Breast epithelium (tissue), 4 donors: ENCODE data around the gene LSM3. TPM values are rescaled to one million over a fixed set of nuclear protein-coding genes. Genes with fewer than 3 reads are reported as not detected.

Source experiments
- DNase-seq, 2 donors: peaks; one replicate each; pipeline ENCODE4 v3.0.0-alpha.2; 2019; ENCODE audit warnings: low spot score in 2 of 2
- H3K27ac ChIP-seq, 2 donors: fragments of 200-600 bp; sonication (generic) in 1 of 2; one replicate each; pipeline ENCODE4 v1.5.1; 2016 to 2019; ENCODE audit warnings: mild to moderate bottlenecking in 1 of 2
- H3K27me3 ChIP-seq, 2 donors: fragments of 200-600 bp; sonication (generic) in 1 of 2; one replicate each; pipeline versions ENCODE4 v1.5.1 to v1.6.0; 2017 to 2019; ENCODE audit warnings: control low read depth in 1 of 2, mild to moderate bottlenecking in 1 of 2
- H3K36me3 ChIP-seq: fragments of 200-600 bp; one replicate; pipeline ENCODE4 v1.5.1; 2019
- H3K4me1 ChIP-seq, 2 donors: fragments of 200-600 bp; sonication (generic); one replicate each; pipeline ENCODE4 v1.5.1; 2016 to 2019; ENCODE audit warnings: control low read depth in 1 of 2
- H3K4me3 ChIP-seq, 3 donors: fragments of 200-600 bp; sonication (generic); 1 replicate in 2 of 3; 2 replicates in 1 of 3; pipeline ENCODE4 v1.5.1; 2016 to 2019; ENCODE audit warnings: mild to moderate bottlenecking in 3 of 3, moderate library complexity in 2 of 3
- H3K9me3 ChIP-seq, 2 donors: fragments of 200-600 bp; sonication (generic) in 1 of 2; one replicate each; pipeline ENCODE4 v1.5.1; 2016 to 2019; ENCODE audit warnings: control low read depth in 1 of 2
- POLR2A ChIP-seq: fragments of 450-650 bp; IDR thresholded peaks from one replicate; pipeline ENCODE4 v1.6.1; 2016; ENCODE audit warnings: antibody characterized with exemption, mild to moderate bottlenecking, moderate library complexity
- POLR2AphosphoS5 ChIP-seq, 3 donors: sonication (generic); formaldehyde crosslinking; IDR thresholded peaks; one replicate each; pipeline ENCODE4 v1.6.1; 2017; ENCODE audit warnings: antibody characterized with exemption in 3 of 3
- intact Hi-C: fragments of 100-400 bp; cut with DNase I; formaldehyde crosslinking; loops from one replicate; pipeline ENCODE4 v1.15.1; 2023; ENCODE audit warnings: low total_unique reads
- total RNA-seq, 3 donors: library from RNA; depleted of rRNA; stranded (reverse); fragments of >200 nt; gene quantifications; one replicate each; pipeline ENCODE4 v1.1.0, GENCODE V29; 2016
- TF ChIP-seq, protein P1 (sequence below), 3 donors: fragments of 450-650 bp; IDR thresholded peaks; one replicate each; pipeline ENCODE4 v1.5.1; 2016 to 2017; ENCODE audit warnings: antibody characterized with exemption in 3 of 3, mild to moderate bottlenecking in 3 of 3, moderate library complexity in 3 of 3

The LSM3 gene
- total RNA-seq, 3 donors from 2014 or later: 10.5 to 11.5 (median 11.5) TPM

DNA sequence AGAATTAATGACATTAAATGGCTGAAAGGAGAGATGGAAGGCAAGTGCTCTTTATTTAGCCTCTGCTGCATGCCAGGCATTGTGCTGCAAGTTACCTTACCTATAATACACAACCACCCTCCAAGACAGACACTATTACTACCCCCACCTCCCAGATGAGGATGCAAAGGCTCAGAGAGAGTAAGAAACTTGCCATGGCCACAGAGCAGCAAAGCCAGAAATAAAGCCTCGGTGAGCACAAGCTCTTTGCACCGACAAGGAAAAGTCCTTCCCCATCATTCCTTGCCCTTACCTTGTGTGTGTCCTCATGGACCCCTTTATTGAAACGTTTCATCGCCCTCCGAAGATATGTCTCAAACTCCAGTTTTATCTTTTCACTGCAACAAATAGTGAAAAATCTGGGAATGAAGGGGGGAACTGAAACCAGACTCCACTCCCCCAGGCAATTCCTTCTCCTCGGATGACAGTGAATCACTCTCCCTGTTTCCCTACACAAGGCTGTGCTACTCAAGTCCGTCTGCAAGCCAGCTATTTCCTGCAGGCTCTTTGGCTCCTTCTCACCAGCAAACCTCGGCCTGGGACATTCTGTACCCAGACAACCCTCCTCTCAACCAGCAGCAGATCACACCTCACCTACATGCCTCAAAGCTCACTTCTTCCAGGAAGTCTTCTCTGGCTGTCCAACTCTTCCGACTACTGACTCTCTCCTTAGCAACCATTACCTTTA is 11.6 kb upstream of the LSM3 start:
- TF ChIP-seq POLR2AphosphoS5 (IDR thresholded peaks at IDR 0.05): no peak
- TF ChIP-seq, protein P1, sequence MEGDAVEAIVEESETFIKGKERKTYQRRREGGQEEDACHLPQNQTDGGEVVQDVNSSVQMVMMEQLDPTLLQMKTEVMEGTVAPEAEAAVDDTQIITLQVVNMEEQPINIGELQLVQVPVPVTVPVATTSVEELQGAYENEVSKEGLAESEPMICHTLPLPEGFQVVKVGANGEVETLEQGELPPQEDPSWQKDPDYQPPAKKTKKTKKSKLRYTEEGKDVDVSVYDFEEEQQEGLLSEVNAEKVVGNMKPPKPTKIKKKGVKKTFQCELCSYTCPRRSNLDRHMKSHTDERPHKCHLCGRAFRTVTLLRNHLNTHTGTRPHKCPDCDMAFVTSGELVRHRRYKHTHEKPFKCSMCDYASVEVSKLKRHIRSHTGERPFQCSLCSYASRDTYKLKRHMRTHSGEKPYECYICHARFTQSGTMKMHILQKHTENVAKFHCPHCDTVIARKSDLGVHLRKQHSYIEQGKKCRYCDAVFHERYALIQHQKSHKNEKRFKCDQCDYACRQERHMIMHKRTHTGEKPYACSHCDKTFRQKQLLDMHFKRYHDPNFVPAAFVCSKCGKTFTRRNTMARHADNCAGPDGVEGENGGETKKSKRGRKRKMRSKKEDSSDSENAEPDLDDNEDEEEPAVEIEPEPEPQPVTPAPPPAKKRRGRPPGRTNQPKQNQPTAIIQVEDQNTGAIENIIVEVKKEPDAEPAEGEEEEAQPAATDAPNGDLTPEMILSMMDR (IDR thresholded peaks at IDR 0.05): no peak
- TF ChIP-seq POLR2A: no peak
- Histone ChIP-seq H3K4me3 (no peak overlapping the region), H3K36me3 (peaks cover 59% of the 10 kb centered on the region), H3K9me3 (peaks cover 0 to 4% of the 10 kb centered on the region in 2 donors), H3K27ac (no peak overlapping the region), H3K4me1 (no peaks in the 10 kb centered on the region), H3K27me3 (no peaks in the 10 kb centered on the region)
- intact Hi-C loops: no loop called here
- DNase-seq: no peak

DNA sequence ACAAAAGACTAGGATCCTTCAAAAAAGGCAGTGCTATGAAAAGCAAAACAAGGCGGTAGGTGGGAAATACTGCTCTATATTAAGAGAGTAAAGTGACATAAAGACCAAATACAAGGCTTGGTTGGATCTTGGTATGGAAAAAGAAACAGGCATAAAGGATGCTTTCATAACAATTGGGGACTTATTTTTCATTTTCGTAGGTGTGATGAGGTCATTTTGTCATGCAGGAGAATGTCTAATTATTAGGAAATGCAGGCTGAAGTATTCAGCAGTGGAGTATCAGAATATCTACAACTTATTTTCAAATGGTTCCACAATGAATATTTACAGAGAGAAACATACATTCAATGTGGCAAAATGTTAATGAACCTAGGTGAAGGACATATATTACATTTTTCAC is 9.2 kb upstream of the LSM3 start:
- Histone ChIP-seq H3K27ac (no peak overlapping the region), H3K4me1 (no peaks in the 10 kb centered on the region), H3K27me3 (no peaks in the 10 kb centered on the region), H3K36me3 (peaks cover 38% of the 10 kb centered on the region), H3K9me3 (no peaks in the 10 kb centered on the region), H3K4me3 (no peak overlapping the region)
- intact Hi-C loops: no loop called here
- no peak for DNase-seq
- TF ChIP-seq, protein P1 (IDR thresholded peaks at IDR 0.05): no peak
- no peak for TF ChIP-seq POLR2AphosphoS5 (IDR thresholded peaks at IDR 0.05)
- no peak for TF ChIP-seq POLR2A

- no peak for DNase-seq
- intact Hi-C loops: no loop called here
- H3K36me3 ChIP-seq: peaks cover 34% of the 10 kb centered on the region
- no peak overlapping the region for H3K27ac ChIP-seq
- H3K9me3 ChIP-seq: no peaks in the 10 kb centered on the region
- no peaks in the 10 kb centered on the region for H3K4me1 ChIP-seq
- TF ChIP-seq POLR2AphosphoS5 (IDR thresholded peaks at IDR 0.05): no peak
- no peak for TF ChIP-seq POLR2A
- TF ChIP-seq, protein P1 (IDR thresholded peaks at IDR 0.05): no peak
- no peaks in the 10 kb centered on the region for H3K27me3 ChIP-seq
- H3K4me3 ChIP-seq: no peak overlapping the region
Measured at GRCh38 chr3:14169871-14170270, 8.7 kb upstream of the LSM3 start.

DNA sequence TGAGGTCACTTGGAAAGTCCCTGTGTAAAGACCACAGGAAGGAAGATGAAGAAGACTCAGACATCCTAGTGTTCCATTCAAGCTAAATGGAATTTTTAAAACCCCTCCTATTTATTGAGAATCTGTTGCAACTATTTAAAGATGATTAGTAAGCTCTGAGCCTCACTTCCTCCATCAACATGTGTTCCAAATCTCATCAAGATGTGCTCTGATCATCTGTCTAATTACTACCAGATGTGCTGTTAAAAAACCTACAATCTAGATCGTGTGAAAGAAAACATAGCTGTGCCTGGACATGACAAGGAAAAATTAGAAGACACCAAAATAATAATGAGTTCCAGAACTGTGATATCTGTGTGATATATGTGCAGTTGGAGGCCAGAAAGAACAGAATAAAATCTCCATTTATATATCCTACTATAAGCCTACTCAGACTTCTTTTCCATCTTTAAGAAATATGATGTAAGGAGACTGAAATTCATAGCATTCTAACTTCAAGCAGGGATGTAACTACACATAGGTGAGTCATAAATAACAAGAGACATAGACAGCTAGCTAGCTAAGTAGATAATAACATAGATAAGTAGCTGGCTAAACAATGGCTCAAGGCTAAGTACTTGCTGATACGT is 8.0 kb upstream of the LSM3 start:
- H3K27ac ChIP-seq: no peak overlapping the region
- TF ChIP-seq, protein P1 (IDR thresholded peaks at IDR 0.05): no peak
- TF ChIP-seq POLR2A (no peak), POLR2AphosphoS5 (IDR thresholded peaks at IDR 0.05) (no peak)
- H3K4me3 ChIP-seq: no peak overlapping the region
- no peaks in the 10 kb centered on the region for H3K4me1 ChIP-seq
- no peak for DNase-seq
- H3K27me3 ChIP-seq: no peaks in the 10 kb centered on the region
- intact Hi-C loops: no loop called here
- H3K9me3 ChIP-seq: no peaks in the 10 kb centered on the region
- peaks cover 26% of the 10 kb centered on the region for H3K36me3 ChIP-seq

DNA sequence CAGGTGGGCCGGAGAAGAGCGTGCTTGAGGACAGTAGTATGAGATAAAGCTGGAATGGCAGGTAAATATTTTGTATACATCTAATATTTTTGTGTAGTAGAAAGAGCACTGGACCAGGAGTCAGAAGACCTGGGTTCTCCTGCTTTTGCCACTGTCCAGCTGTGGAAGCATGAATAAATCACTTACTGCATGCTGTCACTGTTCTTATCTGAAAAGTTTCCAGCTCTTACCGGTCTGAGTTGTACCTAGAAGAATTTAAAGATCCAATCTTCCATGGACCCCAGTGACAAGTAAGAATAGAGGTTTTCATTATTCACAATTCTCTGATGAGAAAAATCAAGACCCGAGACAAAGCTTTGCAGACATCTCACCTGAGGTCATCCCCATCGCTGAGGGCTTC is 6.1 kb upstream of the LSM3 start:
- no peak overlapping the region for H3K4me3 ChIP-seq
- no peak for DNase-seq
- H3K36me3 ChIP-seq: peaks cover 15% of the 10 kb centered on the region
- H3K4me1 ChIP-seq: no peaks in the 10 kb centered on the region
- H3K27me3 ChIP-seq: no peaks in the 10 kb centered on the region
- no peak for TF ChIP-seq POLR2AphosphoS5 (IDR thresholded peaks at IDR 0.05)
- no peak for TF ChIP-seq POLR2A
- TF ChIP-seq, protein P1 (IDR thresholded peaks at IDR 0.05): no peak
- no peak overlapping the region for H3K27ac ChIP-seq
- intact Hi-C loops: no loop called here
- no peaks in the 10 kb centered on the region for H3K9me3 ChIP-seq
